ENCODE results near the gene SSC5D.

DNA sequence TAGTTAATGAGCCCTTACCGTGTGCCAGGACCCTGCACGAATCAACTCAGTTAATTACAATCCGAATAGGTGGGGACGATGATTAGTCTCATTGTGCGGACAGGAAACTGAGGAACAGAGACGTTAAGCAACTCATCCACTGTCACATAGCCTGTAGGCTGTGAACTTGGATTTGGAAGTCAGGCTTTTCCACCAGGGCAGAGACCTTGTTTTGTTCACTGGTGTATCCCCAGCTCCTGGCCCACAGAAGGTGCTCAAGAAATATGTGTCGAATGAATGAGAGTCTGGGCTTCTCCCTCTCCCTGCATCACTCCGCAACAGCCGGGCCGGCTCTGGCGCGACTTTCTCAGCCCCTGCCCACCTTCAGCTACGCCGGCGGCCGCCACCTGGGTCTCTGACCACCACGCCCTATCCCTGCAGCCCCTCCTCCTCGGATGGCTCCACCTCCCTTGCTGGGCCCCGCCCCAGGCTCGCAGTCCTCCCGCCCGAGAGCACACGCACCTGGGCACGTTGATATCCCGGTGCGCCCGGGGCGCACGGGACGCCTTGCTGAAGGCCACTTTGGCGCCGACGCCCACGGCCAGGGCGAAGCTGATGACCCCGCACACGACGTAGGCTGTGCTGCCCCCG, 46.4 kb upstream of the SSC5D start:
- TF ChIP-seq, protein P1, sequence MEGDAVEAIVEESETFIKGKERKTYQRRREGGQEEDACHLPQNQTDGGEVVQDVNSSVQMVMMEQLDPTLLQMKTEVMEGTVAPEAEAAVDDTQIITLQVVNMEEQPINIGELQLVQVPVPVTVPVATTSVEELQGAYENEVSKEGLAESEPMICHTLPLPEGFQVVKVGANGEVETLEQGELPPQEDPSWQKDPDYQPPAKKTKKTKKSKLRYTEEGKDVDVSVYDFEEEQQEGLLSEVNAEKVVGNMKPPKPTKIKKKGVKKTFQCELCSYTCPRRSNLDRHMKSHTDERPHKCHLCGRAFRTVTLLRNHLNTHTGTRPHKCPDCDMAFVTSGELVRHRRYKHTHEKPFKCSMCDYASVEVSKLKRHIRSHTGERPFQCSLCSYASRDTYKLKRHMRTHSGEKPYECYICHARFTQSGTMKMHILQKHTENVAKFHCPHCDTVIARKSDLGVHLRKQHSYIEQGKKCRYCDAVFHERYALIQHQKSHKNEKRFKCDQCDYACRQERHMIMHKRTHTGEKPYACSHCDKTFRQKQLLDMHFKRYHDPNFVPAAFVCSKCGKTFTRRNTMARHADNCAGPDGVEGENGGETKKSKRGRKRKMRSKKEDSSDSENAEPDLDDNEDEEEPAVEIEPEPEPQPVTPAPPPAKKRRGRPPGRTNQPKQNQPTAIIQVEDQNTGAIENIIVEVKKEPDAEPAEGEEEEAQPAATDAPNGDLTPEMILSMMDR (IDR thresholded peaks at IDR 0.05): no peak
- no peak for TF ChIP-seq POLR2AphosphoS5 (IDR thresholded peaks at IDR 0.05; ENCODE audit: insufficient read depth in 1 of 2, low read depth in 1 of 2)

Data from vagina (tissue), 2 donors.